GM19238 (cell line): Measurements from ENCODE around the gene INTS1.

Experiments
- DNase-seq: peaks from one replicate; pipeline ENCODE4 v3.0.0; 2011; ENCODE audit warnings: low spot score; ENCODE audit not compliant: insufficient read length

Gene INTS1

GRCh38 chr7:1505731-1506550 is 1.8 kb upstream of the INTS1 start:
- DNase-seq, result no peak

- no peak for DNase-seq
These were observed 799 bp downstream of the INTS1 start for GRCh38 chr7:1503390-1503789.

- DNase-seq, result no peak
These were observed 1.3 kb downstream of the INTS1 start for GRCh38 chr7:1502845-1503244.

- DNase-seq, result no peak
These were observed 2.5 kb downstream of the INTS1 start for GRCh38 chr7:1501487-1502270.

- DNase-seq, result no peak
These were observed 4.0 kb downstream of the INTS1 start for GRCh38 chr7:1500064-1500807.

- no peak for DNase-seq
These were observed 4.7 kb downstream of the INTS1 start for GRCh38 chr7:1499367-1500029.

GRCh38 chr7:1498370-1499305 is 5.6 kb downstream of the INTS1 start:
- no peak for DNase-seq

GRCh38 chr7:1497293-1497927 is 6.8 kb downstream of the INTS1 start:
- DNase-seq, result no peak

- no peak for DNase-seq
These were observed 7.5 kb downstream of the INTS1 start for GRCh38 chr7:1496531-1497292.

GRCh38 chr7:1495564-1496242 is 8.5 kb downstream of the INTS1 start:
- DNase-seq, result no peak

GRCh38 chr7:1494866-1495563 is 9.2 kb downstream of the INTS1 start:
- DNase-seq, result no peak

GRCh38 chr7:1494447-1494846 is 9.7 kb downstream of the INTS1 start:
- DNase-seq, result no peak

GRCh38 chr7:1493571-1493970 is 10.6 kb downstream of the INTS1 start:
- DNase-seq, result no peak

GRCh38 chr7:1493129-1493528 is 11.1 kb downstream of the INTS1 start:
- DNase-seq, result no peak

GRCh38 chr7:1492640-1493039 is 11.5 kb downstream of the INTS1 start:
- no peak for DNase-seq

GRCh38 chr7:1492221-1492620 is 12.0 kb downstream of the INTS1 start:
- no peak for DNase-seq

GRCh38 chr7:1490837-1491236 is 13.4 kb downstream of the INTS1 start:
- no peak for DNase-seq

GRCh38 chr7:1489336-1489735 is 14.9 kb downstream of the INTS1 start:
- no peak for DNase-seq
